Ecto neural progenitor cell (in vitro differentiated cells): Measurements from ENCODE around the gene ZNF189.

ENCODE experiments used
- DNase-seq: peaks from one replicate; pipeline ENCODE4 v3.0.0-alpha.2; 2018; ENCODE audit warnings: low spot score

The ZNF189 gene

DNA sequence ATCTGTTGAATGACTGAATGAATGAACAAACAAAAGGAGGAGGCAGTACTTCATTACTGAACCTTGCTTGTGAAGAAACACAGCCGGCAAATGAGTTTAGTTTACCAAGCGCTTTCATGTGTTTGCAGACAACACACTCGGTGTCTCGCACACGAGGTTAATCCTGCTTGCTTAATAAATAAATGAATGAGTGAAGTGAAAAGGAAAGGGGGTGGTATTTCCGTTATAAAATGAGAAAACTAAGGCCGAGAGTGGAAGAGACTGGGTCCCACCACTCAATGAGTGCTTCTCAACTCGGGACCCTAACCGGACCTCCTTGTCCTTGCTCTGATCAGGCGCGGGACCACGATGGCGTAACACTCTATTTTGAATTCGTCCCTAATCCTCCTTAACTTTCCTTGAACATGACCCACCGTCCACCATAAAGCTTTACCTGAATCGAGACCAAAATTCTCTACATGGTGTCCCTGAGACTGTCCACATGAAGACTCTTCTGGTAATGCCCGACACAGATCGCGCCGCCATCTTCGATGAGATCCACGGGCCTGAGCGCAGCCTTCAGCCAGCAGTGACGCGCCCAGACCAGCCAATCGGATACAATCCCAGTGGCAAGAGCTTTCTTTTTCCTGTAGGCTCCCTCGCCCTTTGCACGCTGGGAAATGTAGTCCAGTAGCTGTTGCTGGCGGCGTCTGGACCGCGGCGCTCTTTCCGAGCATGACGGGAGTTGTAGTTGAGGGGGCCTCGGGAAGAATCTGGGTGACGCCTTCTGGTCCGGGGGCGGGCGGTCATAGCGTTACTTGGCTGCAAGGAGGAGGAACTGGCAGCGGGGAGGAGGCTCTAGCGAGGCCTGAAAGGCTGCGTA, at the start of gene ZNF189, which contains the start of gene MRPL50:
ZNF189 (plus strand) TSS at position 784 of the 862 bp plus-strand sequence. CDS start 306 bp downstream, outside the sequence.
MRPL50 (minus strand) TSS at position 551 of the 862 bp plus-strand sequence; CDS start at position 525, 26 bp downstream.
- peak; percentile 97 for DNase-seq

DNA sequence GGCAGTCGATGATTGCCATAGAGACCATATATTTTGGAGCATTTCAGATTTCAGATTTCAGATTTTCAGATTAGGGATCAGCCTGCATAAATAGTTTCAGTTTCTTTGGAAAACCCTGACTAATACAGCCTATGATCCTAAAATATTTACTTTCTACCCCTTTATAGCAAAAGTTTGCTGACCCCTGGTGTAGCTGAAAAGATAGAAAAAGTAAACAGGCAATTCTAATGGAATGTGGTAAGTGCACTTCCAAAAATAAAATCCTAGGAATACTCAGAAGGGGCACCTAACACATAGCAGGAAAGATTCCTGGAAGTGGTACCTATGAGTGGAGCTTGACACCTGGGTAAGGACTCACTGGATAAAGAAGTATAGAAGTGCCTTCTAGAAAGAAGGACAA, 48.4 kb upstream of the ZNF189 start:
- no peak for DNase-seq

DNA sequence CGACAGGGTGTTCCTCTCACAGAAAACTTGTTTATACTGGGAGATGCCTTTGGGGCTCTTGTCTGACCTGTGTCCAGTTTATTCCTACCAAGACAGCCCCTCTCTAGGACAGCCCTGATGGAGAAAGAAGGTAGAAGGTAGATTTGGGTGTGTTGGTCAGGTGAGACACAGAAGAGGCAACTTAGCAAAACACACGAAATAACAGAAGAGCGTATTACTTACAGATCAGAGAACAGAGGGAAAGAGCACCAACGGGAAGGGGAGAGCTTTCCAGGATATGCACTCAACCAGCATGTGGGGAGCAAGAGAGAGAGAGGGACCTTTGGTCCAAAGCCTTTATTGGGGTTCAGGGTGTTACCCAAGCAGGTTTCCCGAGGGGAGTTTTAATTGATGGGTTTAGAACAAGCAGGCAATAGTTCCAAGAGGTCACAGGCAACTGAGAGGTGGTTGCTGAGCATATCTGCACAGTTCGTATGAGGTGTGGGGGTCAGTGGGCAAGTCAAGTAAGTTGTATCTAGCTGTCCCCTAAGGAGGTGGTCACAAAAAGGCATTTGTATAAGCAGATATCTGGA, 45.7 kb upstream of the ZNF189 start:
- no peak for DNase-seq

GRCh38 chr9:101353683-101354082, 45.0 kb upstream of the ZNF189 start:
- no peak for DNase-seq

DNA sequence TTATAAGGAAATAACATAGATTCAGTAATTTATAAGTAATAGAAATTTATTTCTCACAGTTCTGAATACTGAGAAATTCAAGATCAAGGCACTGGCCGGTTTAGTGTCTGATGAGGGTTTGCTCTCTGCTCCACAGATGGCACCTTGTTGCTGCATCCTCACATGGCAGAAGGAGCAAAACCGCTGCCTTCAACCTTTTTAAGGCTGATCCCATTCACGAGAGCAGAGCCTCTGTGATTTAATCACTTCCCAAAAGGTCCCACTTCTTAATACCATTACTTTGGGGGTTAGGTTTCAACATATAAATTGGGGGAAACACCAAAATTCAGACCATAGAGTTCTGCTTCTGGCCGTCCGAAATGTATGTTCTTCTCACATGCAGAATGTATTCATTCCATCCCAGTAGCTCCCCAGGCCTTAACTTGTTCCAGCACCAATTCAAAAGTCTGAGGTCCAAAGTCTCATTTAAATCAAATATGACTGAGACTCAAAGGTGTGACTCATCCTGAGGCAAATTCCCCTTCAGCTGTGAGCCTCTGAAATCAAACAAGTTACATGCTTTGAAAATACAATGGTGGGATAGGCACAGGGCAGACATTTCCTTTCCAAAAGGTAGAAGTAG, 44.4 kb upstream of the ZNF189 start:
- no peak for DNase-seq

DNA sequence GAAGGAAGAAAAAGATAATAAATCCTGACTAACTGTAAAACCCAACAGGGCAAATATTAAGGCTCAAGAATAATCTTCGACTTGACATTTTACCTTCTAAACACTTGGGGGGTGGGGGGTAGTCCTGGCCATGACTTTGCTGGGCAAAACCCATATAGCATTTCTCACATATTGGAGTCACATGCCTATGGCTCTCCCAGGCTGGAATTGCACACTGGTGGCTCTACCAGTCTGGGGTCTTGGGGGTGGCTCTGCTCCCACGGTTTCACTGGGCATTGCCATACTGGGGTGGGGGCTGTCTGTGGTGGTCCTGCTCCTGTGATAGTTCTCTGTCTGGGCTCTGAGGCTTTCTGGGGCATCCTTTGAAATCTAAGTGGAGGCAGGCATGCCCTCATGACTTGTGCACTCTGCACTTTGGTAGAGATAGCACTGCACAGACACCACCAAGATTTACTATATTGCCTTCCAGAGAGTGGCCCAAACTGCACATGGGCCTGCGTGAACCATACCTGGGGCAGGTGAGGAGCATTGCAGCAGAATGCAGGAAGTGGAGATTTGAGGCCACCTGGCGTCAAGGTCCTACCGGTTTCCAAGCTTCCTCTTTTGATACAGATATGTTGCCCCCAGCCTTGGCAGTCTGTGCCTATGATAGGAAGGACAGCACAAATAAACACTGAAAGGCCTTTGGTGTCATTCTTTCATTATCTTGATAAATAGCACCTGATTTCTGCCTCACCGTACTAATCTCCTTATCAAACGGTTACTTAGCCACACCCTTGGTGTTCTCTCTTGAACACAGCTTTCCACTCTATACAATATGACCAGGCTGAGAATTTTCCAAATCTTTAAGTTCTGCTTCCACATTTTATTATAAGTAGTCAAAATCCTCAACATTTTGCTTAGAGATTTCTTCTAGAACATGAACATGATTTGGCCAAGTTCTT, 43.6 kb upstream of the ZNF189 start:
- no peak for DNase-seq

GRCh38 chr9:101356619-101357018, 42.0 kb upstream of the ZNF189 start:
- DNase-seq, result no peak

GRCh38 chr9:101359679-101360078, 39.0 kb upstream of the ZNF189 start:
- DNase-seq, result no peak

DNA sequence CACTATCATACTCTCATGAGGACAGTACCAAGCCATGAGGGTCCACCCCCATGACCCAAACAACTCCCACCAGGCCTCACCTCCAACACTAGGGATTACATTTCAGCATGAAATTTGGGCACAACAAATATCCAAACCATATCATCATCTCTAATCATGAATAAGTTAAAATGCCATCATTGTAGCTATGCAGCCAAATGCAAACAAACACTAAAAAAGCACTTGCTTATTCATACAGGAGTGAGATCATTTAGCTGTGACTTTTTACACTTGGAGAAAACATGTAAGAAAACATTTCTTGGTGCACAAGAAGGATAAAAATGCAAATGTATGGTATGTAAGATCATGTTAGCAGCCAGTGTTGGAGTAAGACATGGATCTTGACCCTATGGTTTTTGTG, 38.0 kb upstream of the ZNF189 start:
- no peak for DNase-seq

GRCh38 chr9:101362450-101362849, 36.2 kb upstream of the ZNF189 start:
- DNase-seq, result no peak

GRCh38 chr9:101365181-101365580, 33.5 kb upstream of the ZNF189 start:
- no peak for DNase-seq

- no peak for DNase-seq
Measured at GRCh38 chr9:101366038-101366756, 32.5 kb upstream of the ZNF189 start.

DNA sequence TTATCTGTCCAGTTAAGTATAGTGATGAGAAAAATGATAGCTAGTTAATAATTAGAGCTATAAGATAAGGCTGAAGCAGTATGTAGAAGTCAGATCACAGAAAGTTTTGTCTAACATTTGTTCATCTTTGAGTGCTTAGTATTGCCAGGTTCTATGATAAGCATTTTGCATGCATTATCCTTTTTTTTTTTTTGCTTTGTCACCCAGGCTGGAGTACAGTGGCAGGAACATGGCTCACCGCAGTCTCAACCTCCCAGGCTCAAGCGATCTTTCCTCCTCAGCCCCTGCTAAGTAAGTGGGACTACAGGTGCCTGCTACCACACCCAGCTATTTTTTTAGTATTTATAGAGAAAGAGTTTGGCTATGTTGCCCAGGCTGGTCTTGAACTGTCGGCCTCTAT, 31.3 kb upstream of the ZNF189 start:
- DNase-seq, result no peak

DNA sequence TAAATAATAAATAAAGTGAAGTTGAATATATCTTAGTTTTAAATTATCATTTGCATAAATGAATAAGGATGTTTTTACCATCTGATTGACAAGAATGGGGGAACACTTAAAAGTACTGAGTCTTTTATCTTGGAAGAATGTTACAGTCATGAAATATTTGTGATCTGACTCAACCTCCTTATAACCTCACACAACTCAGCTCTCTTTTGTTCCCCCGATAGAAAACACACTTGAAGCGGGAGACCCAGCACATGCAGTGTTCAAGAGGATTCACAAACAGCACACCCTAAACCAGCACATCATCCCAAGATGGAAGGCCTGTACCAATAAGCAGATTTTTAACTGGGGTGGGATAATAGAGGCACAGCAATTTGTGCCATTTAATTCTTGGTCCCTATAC, 29.4 kb upstream of the ZNF189 start:
- no peak for DNase-seq

GRCh38 chr9:101369884-101370531, 28.6 kb upstream of the ZNF189 start:
- DNase-seq, result no peak

DNA sequence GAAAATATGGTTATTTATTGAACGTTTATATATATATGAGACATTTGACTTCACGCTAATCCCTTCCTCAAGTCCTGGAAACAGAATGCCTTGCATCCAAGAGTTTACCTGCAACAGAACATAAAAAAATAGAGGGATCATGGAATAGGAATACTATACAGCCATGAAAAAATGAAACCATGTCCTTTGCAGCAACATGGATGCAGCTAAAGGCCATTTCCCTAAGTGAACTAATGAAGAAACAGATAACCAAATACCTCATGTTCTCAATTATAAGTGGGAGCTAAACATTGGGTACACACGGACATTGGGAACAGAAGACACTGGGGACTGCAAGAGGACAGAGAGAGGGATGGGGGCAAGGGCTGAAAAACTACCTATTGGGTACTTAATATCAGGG, 26.8 kb upstream of the ZNF189 start:
- no peak for DNase-seq

GRCh38 chr9:101372327-101373118, 26.1 kb upstream of the ZNF189 start:
- no peak for DNase-seq

DNA sequence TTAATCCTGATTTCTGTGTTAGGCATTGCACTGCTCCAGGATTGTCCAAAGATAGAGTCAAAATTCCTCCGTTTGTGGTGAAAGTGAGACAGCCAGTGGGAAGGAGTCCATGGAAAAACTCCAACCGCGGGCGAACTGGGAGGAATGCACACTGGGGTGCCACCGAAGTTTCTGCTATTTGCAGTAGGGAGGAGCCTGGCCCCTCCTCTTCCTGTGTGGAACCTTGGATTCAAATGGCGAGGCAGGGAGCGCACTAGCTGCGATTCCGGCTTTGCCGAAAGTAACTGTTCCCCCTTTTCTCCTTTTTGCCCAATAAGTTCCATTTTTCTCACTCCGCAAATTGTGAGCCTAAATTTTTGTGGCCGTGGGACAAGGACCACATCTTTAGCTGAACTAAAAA, 23.1 kb upstream of the ZNF189 start:
- no peak for DNase-seq

- DNase-seq, result no peak
Measured at GRCh38 chr9:101376111-101376848, 22.4 kb upstream of the ZNF189 start.
